OCI-LY7 (cell line): ENCODE measurements around the gene MARK2.

ENCODE experiments used
- CTCF ChIP-seq: fragments of 200-600 bp; sonication (generic); conservative IDR thresholded peaks from 2 replicates; pipeline ENCODE4 v1.5.1; 2014; ENCODE audit warnings: mild to moderate bottlenecking, antibody characterized with exemption, low read length, moderate library complexity, mixed read lengths
- EZH2phosphoT487 ChIP-seq: fragments of 200-600 bp; sonication (generic); IDR thresholded peaks from 2 replicates; pipeline ENCODE4 v1.6.1; 2018; ENCODE audit warnings: low read depth, borderline replicate concordance, mild to moderate bottlenecking, mixed run types, antibody characterized with exemption, low read length, moderate library complexity, mixed read lengths

GRCh38 chr11:63847363-63847762 is 8.5 kb downstream of the MARK2 start:
- no peak for TF ChIP-seq CTCF
- TF ChIP-seq EZH2phosphoT487 = no peak
